HG03139 (cell line): ENCODE measurements around the gene SETD4.
"Not testable (repeated sequence)": the region's sequence is repeated elsewhere in the genome, so short reads cannot be mapped to it uniquely, and the experiment has no call there.

ENCODE experiments used
- ATAC-seq: cut with Tn5 transposase; IDR thresholded peaks from one replicate; pipeline ENCODE4 v1.9.1; 2021; ENCODE audit not compliant: unreplicated experiment

The SETD4 gene, protein sequence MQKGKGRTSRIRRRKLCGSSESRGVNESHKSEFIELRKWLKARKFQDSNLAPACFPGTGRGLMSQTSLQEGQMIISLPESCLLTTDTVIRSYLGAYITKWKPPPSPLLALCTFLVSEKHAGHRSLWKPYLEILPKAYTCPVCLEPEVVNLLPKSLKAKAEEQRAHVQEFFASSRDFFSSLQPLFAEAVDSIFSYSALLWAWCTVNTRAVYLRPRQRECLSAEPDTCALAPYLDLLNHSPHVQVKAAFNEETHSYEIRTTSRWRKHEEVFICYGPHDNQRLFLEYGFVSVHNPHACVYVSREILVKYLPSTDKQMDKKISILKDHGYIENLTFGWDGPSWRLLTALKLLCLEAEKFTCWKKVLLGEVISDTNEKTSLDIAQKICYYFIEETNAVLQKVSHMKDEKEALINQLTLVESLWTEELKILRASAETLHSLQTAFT

DNA sequence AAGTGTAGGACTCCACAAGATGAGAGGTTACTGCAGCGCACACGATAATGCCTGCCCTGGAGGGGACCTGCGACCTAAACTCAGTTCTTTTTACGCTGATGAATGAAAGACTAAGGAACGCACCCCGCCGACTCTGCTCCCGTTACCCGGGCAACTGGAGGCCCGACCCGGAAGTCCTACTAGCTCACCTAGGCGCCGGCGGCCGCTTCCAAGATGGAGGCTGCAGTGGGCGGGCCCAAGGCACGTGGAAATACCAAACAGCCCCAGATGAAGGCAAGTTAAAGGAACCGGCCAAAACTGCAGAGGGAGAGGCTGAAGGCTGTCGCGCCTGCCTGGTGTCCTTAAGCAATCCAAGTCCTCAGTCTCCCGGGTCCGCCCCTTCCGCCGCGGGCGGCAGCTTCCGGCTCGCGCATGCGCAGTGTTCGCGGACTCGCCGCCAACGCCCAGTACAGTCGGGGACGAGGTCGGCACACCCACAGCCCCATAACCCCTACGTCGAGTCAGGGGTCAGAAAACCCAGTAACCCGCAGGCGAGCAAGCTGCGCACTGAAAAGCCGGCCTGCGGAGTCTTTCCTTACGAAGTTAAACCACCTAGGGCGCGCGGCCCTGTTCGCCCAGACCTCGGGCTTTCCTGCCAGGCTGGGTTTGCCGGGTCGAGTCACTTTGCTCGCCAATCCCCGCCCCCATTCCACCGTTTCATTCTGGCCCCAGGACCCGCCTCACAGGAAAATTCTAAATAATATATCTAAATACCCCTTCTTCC is at the start of gene SETD4:
TSS of gene SETD4 (minus strand) at position 368 of the 763 bp plus-strand sequence. CDS start 1,638 bp downstream, outside the sequence.
- peak; percentile 78 for ATAC-seq

DNA sequence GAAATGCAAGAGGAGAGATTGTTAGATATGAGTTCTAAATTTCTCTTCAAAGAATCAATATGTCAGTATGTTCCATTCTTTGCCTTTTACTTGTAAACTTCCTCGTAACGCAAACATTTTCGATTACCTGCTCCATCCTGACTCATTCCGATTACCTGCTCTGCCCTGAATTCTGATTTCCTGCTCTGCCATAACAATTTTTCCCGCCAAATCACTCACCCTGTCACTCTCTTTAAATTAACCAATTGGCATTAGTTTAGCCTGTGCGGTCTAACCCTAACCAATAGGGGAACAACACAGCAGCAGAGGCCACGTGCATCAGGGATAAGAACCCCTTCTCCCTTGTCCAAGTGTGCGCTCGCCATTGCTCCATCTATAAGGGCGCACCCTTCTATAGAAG is 49.5 kb upstream of the SETD4 start:
- ATAC-seq, result no peak

DNA sequence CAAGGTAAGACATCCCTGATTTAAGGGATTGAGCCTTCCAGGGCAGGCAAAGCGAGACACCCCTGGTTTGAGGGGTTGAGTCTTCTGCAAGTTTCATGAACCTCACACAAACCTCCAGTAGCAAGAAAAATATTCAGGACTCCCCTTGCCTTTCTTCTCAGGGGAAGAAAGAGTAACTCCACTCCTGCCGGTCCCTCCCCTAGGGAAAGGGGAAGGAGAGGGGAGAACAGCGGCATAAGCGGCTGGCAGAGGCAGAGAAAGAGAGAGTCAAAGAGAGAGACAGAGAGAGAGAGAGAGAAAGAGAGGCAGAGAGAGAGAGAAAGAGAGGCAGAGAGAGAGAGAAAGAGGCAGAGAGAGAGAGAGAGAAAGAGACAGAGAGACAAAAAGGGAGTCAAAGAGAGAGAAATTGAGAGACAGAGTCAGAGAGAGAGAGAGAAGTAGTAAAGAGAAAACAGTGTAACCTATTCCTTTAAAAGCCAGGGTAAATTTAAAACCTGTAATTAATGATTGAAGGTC is 45.1 kb upstream of the SETD4 start:
- no peak for ATAC-seq

DNA sequence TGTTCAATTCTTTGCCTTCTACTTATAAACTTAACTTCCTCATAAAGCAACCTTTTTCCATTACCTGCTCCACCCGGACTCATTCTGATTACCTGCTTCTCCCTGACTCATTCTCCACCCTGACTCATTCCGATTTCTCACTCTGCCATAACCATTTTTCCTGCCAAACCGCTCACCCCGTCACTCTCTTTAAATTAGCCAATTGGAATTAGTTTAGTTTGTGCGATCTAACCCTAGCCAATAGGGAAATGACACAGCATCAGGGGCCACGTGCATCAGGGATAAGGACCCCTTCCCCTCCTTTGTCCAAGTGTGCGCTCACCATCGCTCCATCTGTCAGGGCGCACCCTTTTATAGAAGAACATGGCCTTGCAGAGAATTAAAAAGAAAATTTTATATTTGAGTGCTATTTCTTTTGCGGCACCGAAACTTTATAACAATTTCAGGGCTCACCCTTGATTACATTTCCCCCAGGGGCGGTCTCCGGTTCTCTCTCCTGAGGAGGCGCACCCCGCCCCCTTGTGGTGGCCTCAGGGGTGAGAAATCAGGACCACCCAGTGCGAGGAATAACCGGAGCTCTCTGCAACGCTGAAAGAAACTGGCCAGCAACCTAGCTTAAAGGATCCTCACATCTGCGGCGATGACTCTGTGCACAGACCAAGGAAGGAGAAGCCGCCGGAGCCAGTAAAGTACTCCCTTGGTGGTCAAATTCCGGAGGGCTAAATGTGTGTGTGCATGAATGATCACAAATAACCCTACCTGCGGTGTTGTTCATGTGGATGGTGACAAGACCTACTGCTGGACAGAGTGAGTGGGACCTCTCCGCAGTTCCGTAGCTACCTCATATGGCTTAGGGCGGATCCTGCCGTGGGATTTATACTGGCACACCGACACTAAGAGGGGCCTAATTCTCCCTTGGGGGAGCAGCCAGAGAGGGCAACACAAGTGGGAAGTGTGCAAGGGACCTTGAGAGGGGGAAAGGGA is 44.3 kb upstream of the SETD4 start:
- ATAC-seq, result no peak

DNA sequence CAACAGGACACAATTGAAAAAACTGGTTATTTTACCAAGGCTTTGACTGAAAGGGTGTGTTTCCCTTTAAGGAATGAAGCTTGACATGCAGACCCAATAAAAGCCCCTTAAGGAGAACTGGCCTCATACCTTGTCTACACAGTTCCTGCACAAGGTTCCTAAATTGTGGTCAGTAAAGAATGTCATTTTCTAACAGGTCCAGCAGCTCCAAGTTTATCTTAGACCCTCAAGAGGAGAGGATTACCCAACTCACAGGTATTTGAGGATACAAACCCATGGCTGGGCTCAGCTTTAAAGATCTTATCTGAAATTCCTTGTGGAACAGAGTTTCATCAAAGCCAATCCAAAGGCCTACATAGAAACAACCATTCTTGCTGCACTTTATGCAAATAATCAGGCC is 43.1 kb upstream of the SETD4 start:
- no peak for ATAC-seq

DNA sequence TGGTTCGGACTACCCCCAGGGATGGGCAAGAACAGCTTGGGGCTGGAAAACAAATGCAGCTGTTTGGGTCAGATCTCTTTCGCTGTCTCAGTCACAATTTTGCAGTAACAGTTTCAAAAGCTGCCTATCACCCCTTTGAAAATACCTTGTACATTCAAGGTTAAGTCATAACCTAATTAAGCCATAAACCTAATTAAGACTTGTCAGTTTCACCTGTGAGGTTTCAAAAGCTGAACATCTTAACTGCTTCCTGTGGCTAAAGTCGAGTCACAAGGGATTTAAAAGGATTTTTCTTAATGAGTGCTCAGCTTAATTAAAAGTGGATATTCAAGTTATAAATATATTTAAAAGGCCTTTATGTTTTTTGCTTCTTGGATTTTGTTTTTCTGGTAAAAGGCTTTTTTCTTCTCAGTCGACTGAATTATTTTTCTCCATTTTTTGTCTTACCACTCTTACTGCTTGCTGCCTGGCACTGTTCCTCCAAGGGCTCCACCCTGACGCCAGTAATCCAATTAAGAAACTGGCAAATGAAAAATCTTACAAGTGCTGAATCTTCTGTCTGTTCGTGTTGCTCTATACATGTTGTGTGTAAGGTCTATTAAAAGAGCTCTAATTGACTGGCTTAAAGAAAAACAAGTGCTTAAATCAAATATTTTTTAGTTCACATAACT is 40.8 kb upstream of the SETD4 start:
- no peak for ATAC-seq

DNA sequence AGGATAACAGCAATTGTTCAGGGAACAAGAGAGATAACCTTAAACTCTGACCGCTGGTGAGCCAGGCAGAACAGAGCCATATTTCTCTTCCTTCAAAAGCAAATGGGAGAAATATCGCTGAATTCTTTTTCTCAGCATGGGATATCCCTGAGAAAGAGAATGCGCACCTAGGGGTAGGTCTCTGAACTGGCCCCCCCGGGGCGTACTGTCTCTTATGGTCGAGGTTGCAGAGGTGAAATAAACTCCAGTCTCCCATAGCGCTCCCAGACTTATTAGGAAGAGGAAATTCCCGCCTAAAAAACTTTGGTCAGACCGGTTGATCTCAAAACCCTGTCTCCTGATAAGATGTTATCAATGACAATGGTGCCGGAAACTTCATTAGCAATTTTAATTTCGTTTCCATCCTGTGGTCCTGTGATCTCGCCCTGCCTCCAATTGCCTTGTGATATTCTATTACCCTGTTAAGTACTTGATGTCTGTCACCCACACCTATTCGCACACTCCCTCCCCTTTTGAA is 39.4 kb upstream of the SETD4 start:
- not testable (repeated sequence) for ATAC-seq

DNA sequence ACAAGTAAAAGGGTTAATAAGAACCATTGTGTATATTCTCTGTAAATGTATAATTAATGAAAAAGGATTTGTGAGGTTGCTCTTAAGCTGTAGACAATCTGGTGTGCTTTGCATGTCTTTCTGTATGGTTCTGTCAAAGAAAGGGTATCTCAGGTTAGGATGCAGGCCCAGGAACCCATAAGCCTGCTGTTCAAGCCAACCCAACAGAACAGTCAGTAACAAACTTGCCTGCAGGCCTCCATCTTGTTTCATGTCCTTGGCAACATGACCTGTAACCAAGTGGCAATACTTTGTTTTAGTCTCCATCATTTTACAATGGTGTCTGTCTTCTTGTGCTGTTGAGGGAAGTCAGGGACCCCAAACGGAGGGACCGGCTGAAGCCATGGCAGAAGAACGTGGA is 38.7 kb upstream of the SETD4 start:
- ATAC-seq, result no peak

DNA sequence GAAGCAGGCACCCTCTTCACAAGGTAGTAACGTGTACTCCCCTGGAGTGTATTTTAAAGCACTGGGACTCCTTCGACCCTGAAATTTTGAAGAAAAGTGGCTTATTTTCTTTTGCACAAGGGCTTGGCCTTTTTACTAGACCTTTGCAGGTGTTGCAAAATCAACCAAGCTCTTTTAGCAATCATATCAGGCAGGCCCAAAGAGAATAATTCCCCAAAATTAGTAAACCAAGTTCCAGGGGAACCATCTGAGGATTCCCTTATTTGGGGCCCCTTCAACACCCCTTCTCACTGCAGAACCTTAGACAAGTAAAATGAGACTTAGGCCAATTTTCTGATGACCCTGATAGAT is 37.8 kb upstream of the SETD4 start:
- no peak for ATAC-seq

DNA sequence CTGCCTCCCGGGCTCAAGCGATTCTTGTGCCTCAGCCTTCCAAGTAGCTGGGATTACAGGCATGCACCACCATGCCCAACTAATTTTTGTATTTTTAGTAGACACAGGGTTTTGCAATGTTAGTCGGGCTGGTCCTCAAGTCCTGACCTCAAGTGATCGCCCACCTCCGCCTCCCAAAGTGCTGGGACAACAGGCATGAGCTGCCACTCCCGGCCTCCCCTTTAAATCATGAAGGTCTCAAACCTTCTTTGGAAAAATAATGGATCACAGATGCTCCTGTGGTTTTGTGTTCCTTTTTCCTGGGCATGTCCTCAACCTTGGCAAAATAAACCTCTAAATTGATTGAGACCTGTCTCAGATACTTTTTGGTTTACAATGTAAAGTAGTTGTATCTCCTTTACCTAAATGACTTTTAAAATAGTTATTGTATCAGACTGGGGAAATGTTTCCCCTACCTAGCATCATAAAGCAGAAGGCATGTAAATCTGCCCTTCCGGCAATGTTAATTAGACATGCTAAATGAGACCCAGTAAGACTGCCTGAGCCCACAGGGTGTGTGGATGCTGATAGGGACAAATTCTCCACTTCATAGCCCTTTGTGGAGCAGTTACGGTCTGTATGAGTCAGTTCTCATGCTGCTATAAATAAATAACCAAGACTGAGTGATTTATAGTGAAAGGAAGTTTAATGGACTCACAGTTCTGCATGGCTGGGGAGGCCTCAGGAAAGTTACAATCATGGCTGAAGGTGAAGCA is 37.3 kb upstream of the SETD4 start:
- ATAC-seq, result no peak

DNA sequence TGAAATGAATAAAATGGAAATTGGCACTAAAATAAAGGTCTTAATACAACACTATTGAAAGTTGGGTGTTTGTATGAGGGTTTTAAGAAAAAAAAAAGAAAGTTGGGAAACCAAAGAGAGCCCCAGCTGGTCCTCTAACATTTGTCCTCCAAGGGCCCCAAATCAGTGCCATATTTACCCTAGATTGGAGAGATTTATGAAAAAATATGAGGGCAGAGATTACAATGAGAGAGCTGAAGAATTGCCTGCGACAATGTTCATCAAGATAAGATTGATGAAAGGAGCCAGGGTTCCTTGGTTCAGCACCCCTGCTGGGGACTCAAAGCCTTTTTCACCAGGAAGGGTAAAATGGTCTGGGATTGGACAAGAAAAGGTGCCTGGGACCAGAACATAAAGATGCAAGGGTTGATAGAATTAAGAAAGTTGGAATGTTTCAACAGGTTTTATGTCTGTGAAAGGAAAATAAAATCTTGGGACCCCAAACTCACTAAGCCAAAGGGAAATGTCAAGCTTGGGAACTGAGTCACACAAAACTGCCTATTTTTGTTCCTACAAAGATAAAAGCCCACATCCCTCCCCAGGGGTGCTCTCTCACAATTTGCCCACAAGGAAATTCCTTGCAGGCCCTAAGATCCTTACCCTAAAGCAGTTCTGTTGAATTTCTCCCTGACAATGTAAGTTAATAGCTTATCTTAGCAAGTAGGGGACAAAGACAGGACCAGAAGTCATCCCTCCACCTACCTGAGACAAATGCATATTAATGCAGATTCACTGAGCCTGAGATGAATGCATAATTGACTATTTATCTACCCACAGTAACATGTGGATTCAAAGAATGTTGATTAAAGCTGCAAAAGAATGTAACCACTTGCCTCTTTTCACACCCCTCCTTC is 36.3 kb upstream of the SETD4 start:
- no peak for ATAC-seq

DNA sequence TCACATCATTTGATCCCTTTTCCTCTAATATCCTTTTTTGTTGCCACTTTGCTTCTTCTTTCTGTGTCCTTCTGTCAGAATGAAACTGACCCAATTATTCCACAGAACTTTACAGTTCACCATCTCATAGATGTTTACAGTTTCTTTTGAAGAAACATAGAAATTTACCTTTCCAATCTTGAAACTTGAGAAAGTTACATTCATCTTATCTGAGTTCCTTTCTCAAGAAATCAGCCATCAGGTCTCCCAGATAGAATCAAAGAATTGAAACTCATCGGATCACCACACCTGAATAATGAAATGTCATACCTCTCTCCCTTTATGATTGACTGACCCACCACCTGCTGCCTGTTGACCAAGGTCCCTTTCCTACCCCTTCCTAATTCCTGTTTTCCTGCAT is 33.2 kb upstream of the SETD4 start:
- ATAC-seq, result no peak

DNA sequence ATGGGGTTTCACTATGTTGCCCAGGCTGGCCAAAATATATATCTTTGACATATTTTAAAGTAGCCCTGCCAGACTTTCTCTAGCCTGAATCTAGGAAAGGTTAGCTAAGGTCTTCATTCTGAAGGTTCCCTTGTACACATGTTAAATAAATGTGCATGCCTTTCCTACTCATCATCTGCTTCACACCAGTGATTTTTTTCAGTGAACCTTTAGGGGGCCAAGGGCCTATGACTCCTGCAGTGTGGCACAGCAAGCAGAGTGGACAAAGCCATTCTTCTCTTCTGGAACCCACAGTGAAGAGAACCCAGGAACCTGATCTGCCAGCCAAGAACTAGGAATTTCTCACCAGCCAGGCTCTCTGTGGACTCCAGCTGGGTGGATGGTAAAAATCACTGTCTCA is 32.4 kb upstream of the SETD4 start:
- ATAC-seq, result no peak

DNA sequence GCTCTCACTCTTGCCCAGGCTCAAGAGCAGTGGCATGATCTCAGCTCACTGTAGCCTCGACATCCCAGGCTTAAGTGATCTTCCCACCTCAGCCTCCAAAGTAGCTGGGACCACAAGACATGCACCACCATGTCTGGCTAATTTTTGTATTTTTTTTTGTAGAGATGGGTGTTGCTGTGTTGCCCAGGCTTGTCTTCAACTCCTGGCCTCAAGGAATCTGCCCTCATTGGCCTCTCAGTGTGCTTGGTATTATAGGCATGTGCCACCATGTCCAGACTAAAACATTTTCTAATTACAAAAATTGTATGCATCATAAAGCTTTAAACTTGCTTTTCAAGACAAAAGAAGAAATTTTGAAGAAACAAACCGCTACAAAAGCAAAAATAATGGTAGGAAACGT is 29.6 kb upstream of the SETD4 start:
- no peak for ATAC-seq

DNA sequence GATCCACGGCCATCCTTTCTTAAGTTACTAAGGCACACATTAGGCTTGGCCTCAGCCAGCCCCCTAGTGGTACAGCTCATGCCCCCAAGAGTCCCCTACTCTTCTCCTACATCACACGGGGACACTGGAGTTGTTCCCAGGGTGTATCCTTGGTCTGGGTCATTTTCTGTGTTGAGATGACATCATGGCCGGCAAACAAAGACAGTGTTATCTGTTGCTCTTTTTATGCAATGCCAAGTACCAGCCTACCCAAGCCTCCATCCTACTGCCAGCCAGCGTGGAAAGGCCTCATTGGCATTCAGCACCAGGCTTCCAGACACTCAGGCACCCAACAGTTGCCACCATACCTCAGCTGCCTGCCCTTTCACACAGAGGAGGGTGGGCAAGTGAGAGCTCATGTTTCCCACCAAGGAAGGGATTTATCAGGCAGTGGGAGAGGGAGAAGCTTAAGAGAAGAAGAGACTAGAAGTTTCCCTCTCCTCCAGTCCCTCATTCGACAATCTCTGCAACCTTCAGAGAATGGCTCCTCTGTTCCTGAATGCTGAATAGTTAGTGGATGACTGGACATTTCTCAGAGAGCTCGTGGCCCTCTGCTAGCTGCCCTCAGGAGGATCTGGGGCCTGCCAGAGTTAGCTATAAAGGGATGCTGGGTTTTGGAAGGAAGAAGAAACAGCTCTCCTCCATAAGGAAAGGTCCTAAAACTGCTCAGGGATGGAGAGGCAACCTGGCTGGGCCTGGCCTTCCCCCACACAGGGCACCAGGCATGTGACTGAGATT is 27.2 kb upstream of the SETD4 start:
- ATAC-seq, result no peak

DNA sequence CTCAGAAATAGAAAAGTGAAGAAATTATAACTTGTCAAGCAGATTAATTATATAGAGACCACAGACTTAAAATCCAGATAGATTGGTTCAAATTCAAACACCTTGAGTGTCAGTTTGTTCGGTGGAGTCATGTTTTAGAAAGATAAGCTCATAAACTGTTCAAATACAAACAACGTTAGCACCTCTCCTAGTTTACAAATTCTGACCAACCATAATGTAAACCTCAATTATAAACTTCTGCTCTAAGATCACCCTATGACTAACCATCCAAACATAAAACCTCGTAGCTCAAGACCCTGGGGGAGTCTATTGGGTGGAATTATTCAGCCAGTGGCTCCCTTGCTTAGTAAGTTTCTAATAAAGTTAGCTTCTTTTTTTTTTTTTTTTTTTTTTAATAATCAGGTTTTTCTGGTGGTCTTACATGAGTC is 21.9 kb upstream of the SETD4 start:
- no peak for ATAC-seq

DNA sequence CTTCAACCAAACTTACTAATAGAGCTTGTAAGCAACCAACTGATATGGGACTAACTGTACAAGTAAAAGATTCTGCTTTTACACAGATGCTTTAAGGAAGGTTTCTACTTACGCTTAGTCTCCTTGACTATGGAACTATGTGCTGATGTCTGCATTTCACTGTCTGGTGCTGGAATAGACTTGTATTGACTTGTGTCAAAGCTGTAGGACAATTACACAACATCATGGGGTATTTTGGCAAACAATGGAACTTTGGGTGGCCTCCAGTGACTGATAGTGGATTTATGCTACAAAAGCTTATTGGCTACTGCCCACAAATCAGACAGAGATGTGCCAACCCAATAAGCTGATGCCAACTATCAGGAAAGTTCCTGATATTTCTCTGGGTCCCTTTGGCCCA is 20.1 kb upstream of the SETD4 start:
- ATAC-seq, result no peak

DNA sequence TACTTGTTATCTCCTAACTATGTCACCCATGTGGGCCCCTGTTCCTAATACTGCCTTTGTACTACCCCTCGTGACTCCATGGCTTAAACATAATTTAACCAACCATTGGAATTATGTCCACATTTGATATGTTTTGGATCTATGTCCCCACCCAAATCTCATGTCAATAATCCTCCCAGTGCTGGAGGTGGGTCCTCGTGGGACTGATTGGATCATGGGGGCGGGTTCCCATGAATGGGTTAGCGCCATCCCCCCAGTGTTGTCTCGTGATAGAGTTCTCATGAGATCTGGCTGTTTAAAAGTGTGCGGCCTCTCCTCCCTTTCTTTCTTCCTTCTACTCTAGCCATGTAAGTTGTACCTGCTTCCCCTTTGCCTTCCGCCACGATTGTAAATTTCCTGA is 19.3 kb upstream of the SETD4 start:
- no peak for ATAC-seq
